GM19023 (cell line): ENCODE measurements around the gene TVP23A.
A peak's percentile ranks its signal among the peaks of the same experiment; 100 is the strongest.
"Not testable (repeated sequence)": the region's sequence is repeated elsewhere in the genome, so short reads cannot be mapped to it uniquely, and the experiment has no call there.

Experiments used
- ATAC-seq: cut with Tn5 transposase; IDR thresholded peaks from one replicate; pipeline ENCODE4 v1.9.1; 2021; ENCODE audit warnings: mild to moderate bottlenecking, moderate library complexity; ENCODE audit not compliant: unreplicated experiment

The TVP23A gene

GRCh38 chr16:10806698-10807097, 11.9 kb downstream of the TVP23A start:
- no peak for ATAC-seq

GRCh38 chr16:10805334-10805733, 13.3 kb downstream of the TVP23A start:
- ATAC-seq, result no peak

- ATAC-seq, result no peak
Measured at GRCh38 chr16:10799736-10800135, 18.9 kb downstream of the TVP23A start.

- no peak for ATAC-seq
Measured at GRCh38 chr16:10791048-10791447, 27.5 kb downstream of the TVP23A start.

- ATAC-seq, result not testable (repeated sequence)
Measured at GRCh38 chr16:10788630-10789029, 30.0 kb downstream of the TVP23A start.

- ATAC-seq, result no peak
Measured at GRCh38 chr16:10787304-10787703, 31.3 kb downstream of the TVP23A start.

- no peak for ATAC-seq
Measured at GRCh38 chr16:10782628-10783027, 36.0 kb downstream of the TVP23A start.

DNA sequence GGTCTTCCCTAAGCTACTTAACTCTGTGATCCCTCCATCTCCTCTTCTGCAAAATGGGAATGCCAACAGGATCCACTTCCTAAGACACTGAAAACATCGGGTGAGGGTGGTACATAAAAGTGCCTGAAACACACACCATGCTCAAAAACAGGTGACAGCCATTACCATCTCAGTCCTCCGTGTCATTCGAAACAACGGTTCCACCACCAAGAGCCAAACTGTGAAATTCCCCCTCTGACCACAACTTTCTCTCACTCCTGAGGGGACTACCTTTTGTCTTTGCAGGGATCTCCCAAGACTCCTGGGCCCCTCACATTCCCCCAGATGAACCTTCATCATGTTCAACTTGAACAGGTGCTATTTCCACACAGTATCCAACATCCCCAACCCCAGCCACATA, 38.0 kb downstream of the TVP23A start:
- ATAC-seq, result no peak

DNA sequence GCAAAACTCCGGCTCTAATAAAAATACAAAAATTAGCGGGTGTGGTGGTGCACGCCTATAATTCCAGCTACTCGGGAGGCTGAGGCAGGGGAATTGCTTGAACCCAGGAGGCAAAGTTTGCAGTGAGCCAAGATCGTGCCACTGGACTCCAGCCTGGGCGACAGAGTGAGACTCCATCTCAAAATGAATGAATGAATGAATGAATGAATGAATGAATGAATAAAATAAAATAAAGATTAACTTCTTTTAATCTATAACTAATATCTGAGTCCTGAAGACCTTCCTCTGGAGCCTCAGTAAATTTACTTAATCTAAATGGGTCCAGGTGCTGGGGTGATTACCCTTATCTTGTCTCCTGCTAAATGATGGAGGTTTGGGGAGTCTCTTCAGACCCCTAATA, 38.7 kb downstream of the TVP23A start:
- ATAC-seq, result not testable (repeated sequence)

DNA sequence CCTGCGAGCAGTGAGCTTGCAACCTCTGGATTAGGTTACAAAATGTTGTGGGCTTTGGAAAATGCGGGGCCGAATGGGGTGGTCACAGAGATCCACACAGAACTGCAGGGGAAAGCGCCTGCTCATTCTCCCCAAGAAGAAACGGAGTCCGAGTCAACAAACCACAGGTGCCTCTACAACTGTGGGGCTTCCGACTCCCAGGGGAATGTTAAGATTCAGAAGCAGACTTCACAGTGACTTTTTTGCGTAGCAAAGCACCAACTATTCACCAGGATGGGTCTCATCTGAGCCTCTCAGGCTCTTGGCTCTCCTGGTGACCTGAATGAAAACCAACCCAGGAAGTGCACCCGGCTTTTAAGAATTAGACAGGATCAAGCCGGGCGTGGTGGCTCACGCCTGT, 41.2 kb downstream of the TVP23A start:
- ATAC-seq, result no peak

DNA sequence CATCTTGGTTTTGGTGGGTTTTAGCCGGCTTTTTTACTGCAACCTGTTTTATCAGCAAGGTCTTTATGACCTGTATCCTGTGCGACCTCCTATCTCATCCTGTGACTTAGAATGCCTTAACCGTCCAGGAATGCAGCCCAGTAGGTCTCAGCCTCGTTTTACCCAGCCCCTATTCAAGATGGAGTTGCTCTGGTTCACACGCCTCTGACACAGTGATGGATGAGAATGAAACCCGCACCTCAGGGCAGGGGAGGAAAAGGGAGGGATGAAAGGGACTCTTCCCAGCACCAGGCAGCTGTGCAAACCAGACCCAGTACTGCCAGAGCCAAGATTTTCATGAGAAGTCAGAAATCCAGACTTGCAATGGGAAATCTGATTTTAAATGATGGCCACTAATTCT, 41.7 kb downstream of the TVP23A start:
- ATAC-seq, result not testable (repeated sequence)

DNA sequence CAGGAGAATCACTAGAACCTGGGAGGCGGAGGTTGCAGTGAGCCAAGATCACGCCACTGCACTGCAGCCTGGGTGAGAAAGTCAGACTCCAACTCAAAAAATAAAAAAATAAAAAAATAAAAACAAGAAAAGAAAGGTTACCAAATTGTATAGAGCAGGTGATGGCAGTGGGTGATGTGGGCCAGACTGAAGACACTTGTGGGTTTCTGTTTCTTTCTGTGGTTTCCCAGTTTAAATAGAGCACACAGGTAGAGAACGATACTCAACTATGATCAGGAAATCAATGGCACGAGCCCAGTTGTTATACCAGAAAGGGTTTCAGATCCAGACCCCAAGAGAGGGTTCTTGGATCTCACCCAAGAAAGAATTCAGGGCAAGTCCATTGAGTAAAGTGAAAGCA, 42.3 kb downstream of the TVP23A start:
- ATAC-seq, result peak; percentile 61

GRCh38 chr16:10770907-10771306, 47.7 kb downstream of the TVP23A start:
- no peak for ATAC-seq

DNA sequence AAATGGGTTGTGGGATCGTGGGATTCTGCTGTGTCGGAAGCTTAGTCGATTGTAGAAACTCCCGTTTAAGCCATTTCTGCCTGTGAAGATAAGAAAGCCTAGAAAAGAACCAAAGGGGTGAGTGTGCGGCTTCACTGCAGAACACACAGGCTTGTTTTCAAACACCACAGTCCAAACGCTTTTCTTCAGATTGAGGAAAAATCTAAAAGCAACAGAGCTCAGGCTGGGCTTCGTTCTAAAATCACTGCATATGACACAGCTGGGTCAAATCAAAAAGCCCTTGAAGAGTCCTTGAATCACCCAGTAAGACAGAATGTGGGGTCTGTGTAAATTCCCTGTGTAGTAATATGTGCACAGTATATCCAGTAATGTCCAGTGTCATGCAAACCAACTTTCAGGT, 49.2 kb downstream of the TVP23A start:
- no peak for ATAC-seq

DNA sequence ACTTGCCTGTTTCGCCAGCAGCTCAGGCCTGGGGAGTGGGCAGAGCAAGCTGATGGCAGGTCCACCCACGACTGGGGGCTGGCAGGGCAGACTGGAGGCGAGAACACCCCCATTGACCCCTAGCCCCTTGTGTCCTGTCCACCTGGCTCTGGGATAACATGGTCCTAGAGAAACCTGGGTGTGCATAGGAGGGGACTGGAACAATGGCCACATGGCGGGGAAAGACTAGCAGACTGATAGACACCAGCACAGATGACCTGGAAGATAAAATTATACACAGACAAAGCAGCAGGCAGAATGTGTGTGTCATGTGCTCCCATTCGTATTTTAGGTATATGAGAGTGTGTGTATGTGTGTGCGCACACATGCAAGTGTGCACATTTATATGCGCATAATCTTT, 51.5 kb downstream of the TVP23A start:
- ATAC-seq, result no peak

- no peak for ATAC-seq
Measured at GRCh38 chr16:10765772-10766171, 52.8 kb downstream of the TVP23A start.

- ATAC-seq, result no peak
Measured at GRCh38 chr16:10763456-10763855, 55.1 kb downstream of the TVP23A start.

DNA sequence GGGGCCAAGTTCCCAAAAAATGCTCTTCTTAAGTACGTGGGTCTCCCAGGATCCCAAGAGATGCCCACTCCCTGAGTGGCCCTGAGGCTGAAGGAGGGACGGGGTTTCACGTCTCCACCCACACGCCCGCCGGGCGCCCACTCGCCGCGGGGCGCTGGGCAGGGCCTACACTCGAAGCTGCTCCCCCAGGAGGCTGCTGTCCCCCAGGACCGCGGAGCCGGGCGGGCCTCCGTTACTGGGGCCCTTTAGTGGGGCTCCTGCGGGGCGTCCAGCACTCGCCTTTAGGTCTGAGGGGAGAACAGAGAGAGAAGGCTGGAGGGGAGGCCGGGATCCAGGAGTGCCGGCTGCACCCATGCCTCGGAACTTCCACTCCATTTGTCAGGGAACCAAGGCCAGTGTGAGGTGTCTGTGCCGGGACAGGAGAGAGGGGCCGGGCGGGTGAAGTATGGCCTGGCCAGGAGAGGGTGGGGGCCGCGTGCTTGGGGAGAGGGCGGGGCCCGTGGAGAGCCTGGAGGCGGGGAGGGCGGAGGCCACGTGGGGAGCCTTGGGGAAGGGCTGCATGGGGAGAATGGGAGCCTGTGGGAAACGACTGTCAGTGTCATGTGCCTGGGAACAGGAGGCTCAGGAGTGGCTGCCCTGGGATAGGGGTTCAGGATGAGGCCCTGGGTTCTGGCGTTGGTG, 56.1 kb downstream of the TVP23A start:
- no peak for ATAC-seq

GRCh38 chr16:10761373-10761772, 57.2 kb downstream of the TVP23A start:
- no peak for ATAC-seq

DNA sequence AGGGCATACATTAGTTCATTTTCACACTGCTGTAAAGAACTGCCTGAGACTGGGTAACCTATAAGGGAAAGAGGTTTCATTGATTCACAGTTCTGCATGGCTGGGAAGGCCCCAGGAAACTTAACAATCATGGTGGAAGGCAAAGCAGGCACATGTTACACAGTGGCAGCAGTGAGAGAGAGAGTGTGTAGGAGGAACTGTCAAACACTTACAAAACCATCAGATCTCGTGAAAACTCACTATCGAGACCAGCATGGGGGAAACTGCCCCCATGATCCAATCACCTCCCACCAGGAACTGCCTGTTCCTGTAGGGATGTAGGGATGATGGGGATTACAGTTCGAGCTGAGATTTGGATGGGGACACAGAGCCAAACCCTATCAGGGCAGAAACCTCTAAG, 57.7 kb downstream of the TVP23A start:
- no peak for ATAC-seq

- no peak for ATAC-seq
Measured at GRCh38 chr16:10756574-10756973, 62.0 kb downstream of the TVP23A start.

DNA sequence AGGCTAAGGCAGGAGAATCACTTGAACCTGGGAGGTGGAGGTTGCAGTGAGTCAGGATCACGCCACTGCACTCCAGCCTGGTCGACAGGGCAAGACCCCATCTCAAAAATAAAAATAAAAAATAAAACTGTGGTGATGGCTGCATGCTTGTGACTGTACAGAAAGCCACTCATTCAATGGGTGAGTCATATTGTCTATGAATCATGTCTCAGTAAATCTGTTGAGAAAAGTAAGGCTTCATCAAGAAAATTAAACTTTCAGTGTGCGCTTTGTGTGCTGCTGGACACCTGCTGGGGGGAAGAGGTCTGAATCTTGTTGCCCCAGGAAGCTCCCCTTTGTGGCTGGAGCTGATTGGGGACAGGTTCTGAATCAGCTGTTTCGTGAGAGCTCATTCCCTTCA, 63.7 kb downstream of the TVP23A start:
- ATAC-seq, result no peak

GRCh38 chr16:10753670-10754069, 64.9 kb downstream of the TVP23A start:
- ATAC-seq, result no peak
